ENCODE measurements around the gene MGA. TPM values are rescaled to one million over a fixed set of nuclear protein-coding genes. Genes with fewer than 3 reads are reported as not detected.
A peak's percentile ranks its signal among the peaks of the same experiment; 100 is the strongest.

Gene MGA
- total and polyA plus RNA-seq, 2 of the 8 experiments (the other 6 are each of a cell fraction or from before 2014, with no cell fraction given) = 7.6 to 53.2 TPM

GRCh38 chr15:41659190-41659589 is 1.0 kb upstream of the MGA start:
- Histone ChIP-seq H4K8ac (ENCODE audit: extremely low read depth, insufficient read depth, low read length) (no peak overlapping the region), H3K79me1 (ENCODE audit: low read depth, low read length) (0 out of 2 replicates have a peak, but pooled peaks cover 4% of the 10 kb centered on the region), H3K18ac (ENCODE audit: extremely low read depth, low read length) (no peak overlapping the region), H4K5ac (ENCODE audit: insufficient read length, low read depth, low read length) (no peak overlapping the region), H3K27ac (ENCODE audit: low read depth, low read length) (no peak overlapping the region), H2BK15ac (ENCODE audit: low read length) (no peak overlapping the region), H3K4ac (replicated peaks; ENCODE audit: insufficient read length, low read depth, low read length) (no peak overlapping the region), H3K27me3 (replicated peaks in 1 of 4; ENCODE audit: control insufficient read depth in 3 of 4, extremely low read depth in 1 of 4, insufficient read depth in 3 of 4, low read length in 3 of 4) (peaks cover 0 to 12% (median 6%) of the 10 kb centered on the region in 4 experiments; a peak in 4 of 7 replicates), H3K4me2 (ENCODE audit: insufficient read depth in 1 of 2, low read depth in 2 of 2, low read length in 2 of 2) (peak overlapping the region; percentile 88 to 96; a peak in 3 of 4 replicates), H3K56ac (replicated peaks; ENCODE audit: insufficient read length, low read depth, low read length) (no peak overlapping the region), H3K4me1 (replicated peaks in 1 of 4; ENCODE audit: control insufficient read depth in 3 of 4, insufficient read depth in 4 of 4, low read length in 3 of 4) (peaks cover 0 to 3% (median under 1%) of the 10 kb centered on the region in 4 experiments; a peak in 2 of 7 replicates), H2BK20ac (ENCODE audit: low read length) (no peak overlapping the region), H3K9me3 (ENCODE audit: insufficient read depth in 2 of 2, low read depth in 1 of 2, low read length in 1 of 2) (no peaks in the 10 kb centered on the region), H3K23me2 (ENCODE audit: low read depth, low read length) (peaks cover 17% of the 10 kb centered on the region), H2AFZ (ENCODE audit: low read length) (no peak overlapping the region), H2BK120ac (replicated peaks; ENCODE audit: low read depth, low read length) (no peak overlapping the region), H3K23ac (ENCODE audit: insufficient read length) (no peak overlapping the region), H3K36me3 (ENCODE audit: control insufficient read depth in 2 of 4, insufficient read depth in 4 of 4, low read length in 3 of 4) (no peaks in the 10 kb centered on the region), H2BK12ac (ENCODE audit: low read depth, low read length) (no peak overlapping the region), H4K20me1 (replicated peaks in 1 of 2; ENCODE audit: control insufficient read depth in 1 of 2, insufficient read depth in 2 of 2, low read length in 2 of 2) (peaks cover 0 to 9% of the 10 kb centered on the region in 2 experiments), H3K4me3 (ENCODE audit: extremely low read depth in 1 of 4, insufficient read depth in 2 of 4, low read depth in 3 of 4, low read length in 4 of 4) (peak overlapping the region in 1 of 4 experiments; percentile 84; a peak in 2 of 8 replicates), H3K9ac (replicated peaks in 1 of 4; ENCODE audit: extremely low read depth in 1 of 4, low read depth in 3 of 4, low read length in 3 of 4) (no peak overlapping the region), H3K79me2 (ENCODE audit: control insufficient read depth in 1 of 2, insufficient read depth in 2 of 2, low read length in 2 of 2) (peaks cover 0 to 34% of the 10 kb centered on the region in 2 experiments; a peak in 3 of 4 replicates), H2AK5ac (ENCODE audit: low read depth, low read length) (no peak overlapping the region), H4K91ac (replicated peaks; ENCODE audit: insufficient read length, low read length) (no peak overlapping the region), H2BK5ac (ENCODE audit: low read depth, low read length) (no peak overlapping the region), H3K14ac (ENCODE audit: insufficient read length) (no peak overlapping the region)
- POLR2A ChIA-PET (ENCODE audit: partially characterized antibody) = interaction anchor here (1.0 to 3.0 kb wide), 4 partner anchors 10 to 95 kb away, joined by 3 to 10 read pairs (median 4); no protein-coding TSS in a partner anchor
- WGBS, 2 experiments (ENCODE audit: extremely low coverage in 1 of 2, insufficient coverage in 1 of 2, insufficient read length in 1 of 2, insufficient replicate concordance in 2 of 2, low coverage in 1 of 2, low lambda C conversion rate in 2 of 2, missing lambda C conversion rate in 1 of 2) = 79% methylated on average over 2 of the region's 2 CpGs; no CpG with 5 or more reads in 1 of the 2 experiments
- no peak for DNase-seq (ENCODE audit: low read depth in 1 of 2, low spot score in 2 of 2)
- CTCF ChIA-PET (ENCODE audit: partially characterized antibody) = interaction anchor here (1.4 to 2.5 kb wide), 3 partner anchors 55 to 172 kb away, joined by 3 to 15 read pairs (median 4); no protein-coding TSS in a partner anchor
- FAIRE-seq = no peak
- TF ChIP-seq MAFK (IDR thresholded peaks at IDR 0.05; ENCODE audit: low read depth, low read length) (no peak), CTCF (IDR thresholded peaks at IDR 0.05; ENCODE audit: control extremely low read depth in 1 of 3, insufficient read depth in 1 of 3, low read depth in 1 of 3, low read length in 3 of 3) (no peak), SIN3A (conservative IDR thresholded peaks at IDR 0.05 in 1 of 2, IDR thresholded peaks at IDR 0.05 in 1 of 2; ENCODE audit: low read depth in 1 of 2, low read length in 2 of 2) (no peak), EZH2 (IDR thresholded peaks at IDR 0.05; ENCODE audit: low read depth, low read length, severe bottlenecking) (no peak), KDM1A (IDR thresholded peaks at IDR 0.05; ENCODE audit: borderline replicate concordance, low read length) (no peak), NANOG (IDR thresholded peaks at IDR 0.05; ENCODE audit: insufficient read depth, low read depth, low read length, poor library complexity, severe bottlenecking) (no peak)
- TF ChIP-seq, protein P1, sequence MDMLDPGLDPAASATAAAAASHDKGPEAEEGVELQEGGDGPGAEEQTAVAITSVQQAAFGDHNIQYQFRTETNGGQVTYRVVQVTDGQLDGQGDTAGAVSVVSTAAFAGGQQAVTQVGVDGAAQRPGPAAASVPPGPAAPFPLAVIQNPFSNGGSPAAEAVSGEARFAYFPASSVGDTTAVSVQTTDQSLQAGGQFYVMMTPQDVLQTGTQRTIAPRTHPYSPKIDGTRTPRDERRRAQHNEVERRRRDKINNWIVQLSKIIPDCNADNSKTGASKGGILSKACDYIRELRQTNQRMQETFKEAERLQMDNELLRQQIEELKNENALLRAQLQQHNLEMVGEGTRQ (IDR thresholded peaks at IDR 0.05; ENCODE audit: low read length) = no peak

All from H1 (cell line).